HepG2 (cell line): Measurements from ENCODE around the gene SPCS1. TPM values are rescaled to one million over a fixed set of nuclear protein-coding genes. Genes with fewer than 3 reads are reported as not detected.

ENCODE experiments used
- CEBPB ChIP-seq: IDR thresholded peaks from 2 replicates; pipeline ENCODE4 v1.6.1; 2011; ENCODE audit warnings: low read depth, low read length, improper control_type of control experiment, borderline replicate concordance
- FOSL1 ChIP-seq: sonication (generic); formaldehyde crosslinking; IDR thresholded peaks from 2 replicates; pipeline ENCODE4 v1.9.0; 2021; ENCODE audit warnings: missing genetic modification reagents, borderline replicate concordance
- FOXC1 ChIP-seq: sonication (generic); formaldehyde crosslinking; IDR thresholded peaks from 2 replicates; pipeline ENCODE4 v1.8.0; 2022; ENCODE audit warnings: mild to moderate bottlenecking, missing genetic modification reagents, borderline replicate concordance
- HDAC6 ChIP-seq: fragments of 200-600 bp; sonication (generic); IDR thresholded peaks from 2 replicates; pipeline ENCODE4 v1.7.0; 2017; ENCODE audit warnings: mild to moderate bottlenecking, antibody characterized with exemption, low read length, low read depth
- PBX2 ChIP-seq: IDR thresholded peaks from 2 replicates; pipeline ENCODE4 v1.6.1; 2016; ENCODE audit warnings: control low read depth
- RBAK ChIP-seq: sonication (generic); formaldehyde crosslinking; IDR thresholded peaks from 2 replicates; pipeline ENCODE4 v1.5.1; 2020; ENCODE audit warnings: mild to moderate bottlenecking, missing genetic modification reagents
- RFX1 ChIP-seq: fragments of 450-650 bp; IDR thresholded peaks from 2 replicates; pipeline ENCODE4 v1.6.1; 2017
- SNAPC4 ChIP-seq: sonication (generic); formaldehyde crosslinking; IDR thresholded peaks from 2 replicates; pipeline ENCODE4 v1.4.0; 2020; ENCODE audit warnings: mild to moderate bottlenecking, missing genetic modification reagents
- TRAFD1 ChIP-seq: sonication (generic); formaldehyde crosslinking; IDR thresholded peaks from 2 replicates; pipeline ENCODE4 v1.5.1; 2020; ENCODE audit warnings: missing genetic modification reagents, mild to moderate bottlenecking, borderline replicate concordance
- ZNF33A ChIP-seq: sonication (generic); formaldehyde crosslinking; IDR thresholded peaks from 2 replicates; pipeline ENCODE4 v1.5.1; 2020; ENCODE audit warnings: missing genetic modification reagents, mild to moderate bottlenecking, moderate library complexity, borderline replicate concordance
- ZNF784 ChIP-seq: sonication (generic); formaldehyde crosslinking; IDR thresholded peaks from 2 replicates; pipeline ENCODE4 v1.5.1; 2020; ENCODE audit warnings: missing genetic modification reagents, mild to moderate bottlenecking, borderline replicate concordance
- ZXDC ChIP-seq: sonication (generic); formaldehyde crosslinking; IDR thresholded peaks from 2 replicates; pipeline ENCODE4 v1.5.0; 2020; ENCODE audit warnings: mild to moderate bottlenecking, missing genetic modification reagents
- polyA plus RNA-seq, 8 experiments: library from polyadenylated mRNA; depleted of rRNA in 3 of 8; stranded (reverse) in 7 of 8; unstranded in 1 of 8; fragments of >200 nt; fragmentation: Illumina TruSeq in 4 of 8; extraction: Trizol in 4 of 8; gene quantifications; 2 replicates each; pipeline versions ENCODE4 v1.2.1 to v1.2.3, GENCODE V29; 2011 to 2016; ENCODE audit warnings: low read depth in 4 of 8, missing spikeins in 1 of 8, mixed read lengths in 1 of 8; ENCODE audit not compliant: insufficient read depth in 1 of 8
- total RNA-seq, 5 experiments: library from RNA; depleted of rRNA; stranded (reverse); fragments of >200 nt; fragmentation: Illumina TruSeq; extraction: Trizol; gene quantifications; 2 replicates each; pipeline ENCODE4 v1.2.3, GENCODE V29; 2016; ENCODE audit warnings: low read depth in 1 of 5

The SPCS1 gene
- total and polyA plus RNA-seq, 2 of the 13 experiments (the other 11 are each of a cell fraction or from before 2014, with no cell fraction given): 84.6 to 120 TPM

GRCh38 chr3:52705688-52706686 lies at the start of gene SPCS1, which contains the start of gene GLT8D1 (continued):
- TF ChIP-seq FOXC1 (CRISPR knock-in tag) (no peak), PBX2 (CRISPR knock-in tag) (no peak), SNAPC4 (CRISPR knock-in tag) (no peak), RFX1 (peak; percentile 99), ZNF33A (CRISPR knock-in tag) (0 out of 2 replicates have a peak, but pooled peaks have one; percentile 75), CEBPB (no peak), HDAC6 (no peak), FOSL1 (CRISPR knock-in tag) (peak; percentile 11; the same call in 1 of the 2 replicates), RBAK (no peak), ZXDC (peak; percentile 85), ZNF784 (peak; percentile 78; the same call in 1 of the 2 replicates), TRAFD1 (CRISPR knock-in tag) (0 out of 2 replicates have a peak, but pooled peaks have one; percentile 77)
